Jurkat, Clone E6-1 (cell line): Measurements from ENCODE around the gene EGFR.
A peak's percentile ranks its signal among the peaks of the same experiment; 100 is the strongest.

ENCODE experiments used
- DNase-seq: peaks from one replicate; pipeline ENCODE4 v3.0.0-alpha.2; 2011; ENCODE audit warnings: low read depth, low spot score
- H3K4me3 ChIP-seq: 2 replicates; pipeline ENCODE4 v1.5.1; 2011; ENCODE audit warnings: mild to moderate bottlenecking, low read length, control low read depth, moderate library complexity

Gene EGFR

DNA sequence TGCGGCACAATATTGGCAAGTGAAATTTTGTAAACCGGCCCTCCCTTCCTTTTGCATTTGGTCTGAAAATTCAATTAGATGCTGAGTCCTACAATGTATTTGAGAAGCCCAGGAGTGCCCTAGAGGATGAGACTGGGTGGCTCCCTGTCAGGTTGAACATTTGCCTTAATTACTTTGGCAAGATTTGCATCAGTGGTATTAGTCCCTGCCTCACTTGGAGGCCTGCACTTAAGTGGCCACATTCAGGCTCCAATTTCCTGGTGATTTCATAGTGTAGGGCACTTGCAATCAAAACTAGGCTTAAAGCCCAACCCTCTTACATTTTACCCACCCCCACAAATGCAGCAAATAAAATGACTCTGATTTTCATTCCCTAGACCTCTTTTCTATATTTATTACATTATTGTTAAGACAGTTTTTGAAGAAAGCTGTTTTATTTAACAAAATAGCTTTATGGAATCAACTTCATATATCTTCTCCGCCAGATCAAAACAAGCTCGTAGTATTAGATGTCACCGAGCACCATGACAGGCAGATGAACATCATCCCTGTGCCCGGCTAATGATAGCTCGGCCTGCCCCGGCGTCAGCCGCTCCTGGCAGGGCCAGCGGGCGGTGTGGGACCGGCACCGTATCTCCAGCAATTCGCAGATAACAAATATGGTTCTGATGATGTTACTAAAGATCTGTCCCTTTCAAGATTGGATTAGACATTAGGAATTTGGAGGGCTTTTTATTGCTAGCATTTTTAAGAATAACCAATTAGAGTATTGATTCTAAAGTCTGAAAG lies 73.6 kb downstream of the EGFR start:
- no peak for DNase-seq
- H3K4me3 ChIP-seq, result no peak overlapping the region

DNA sequence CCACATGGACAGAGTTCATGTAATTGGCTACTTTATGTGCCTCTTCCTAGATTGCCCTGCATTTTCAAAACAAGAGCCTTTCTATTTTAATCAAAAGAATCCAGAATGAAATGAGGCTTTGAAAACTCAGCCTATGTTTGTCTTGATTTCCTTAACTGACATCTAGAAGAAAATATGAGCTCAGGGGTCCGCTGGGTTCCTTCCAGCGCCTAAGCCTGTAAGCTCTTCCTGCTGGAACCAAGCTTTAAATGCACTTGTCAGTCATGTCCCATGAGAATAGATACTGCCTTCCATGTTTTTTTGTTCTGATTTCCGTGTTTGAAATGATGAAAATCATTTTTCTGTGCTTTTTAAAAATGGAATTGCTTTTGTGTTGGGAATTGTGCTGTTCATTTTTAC lies 74.2 kb downstream of the EGFR start:
- no peak for DNase-seq

GRCh38 chr7:55093674-55094073 lies 74.9 kb downstream of the EGFR start:
- DNase-seq, result no peak
- H3K4me3 ChIP-seq, result no peak overlapping the region

More for the DNA sequence above, 74.2 kb downstream of the EGFR start:
- H3K4me3 ChIP-seq, result no peak overlapping the region

- no peak overlapping the region for H3K4me3 ChIP-seq
- no peak for DNase-seq
These were observed 75.4 kb downstream of the EGFR start for GRCh38 chr7:55094092-55094690.

- DNase-seq, result no peak
- H3K4me3 ChIP-seq, result no peak overlapping the region
These were observed 76.9 kb downstream of the EGFR start for GRCh38 chr7:55095672-55096071.

GRCh38 chr7:55096323-55096722 lies 77.5 kb downstream of the EGFR start:
- no peak overlapping the region for H3K4me3 ChIP-seq
- DNase-seq, result no peak

GRCh38 chr7:55097100-55097499 lies 78.3 kb downstream of the EGFR start:
- DNase-seq, result no peak
- H3K4me3 ChIP-seq, result no peak overlapping the region

DNA sequence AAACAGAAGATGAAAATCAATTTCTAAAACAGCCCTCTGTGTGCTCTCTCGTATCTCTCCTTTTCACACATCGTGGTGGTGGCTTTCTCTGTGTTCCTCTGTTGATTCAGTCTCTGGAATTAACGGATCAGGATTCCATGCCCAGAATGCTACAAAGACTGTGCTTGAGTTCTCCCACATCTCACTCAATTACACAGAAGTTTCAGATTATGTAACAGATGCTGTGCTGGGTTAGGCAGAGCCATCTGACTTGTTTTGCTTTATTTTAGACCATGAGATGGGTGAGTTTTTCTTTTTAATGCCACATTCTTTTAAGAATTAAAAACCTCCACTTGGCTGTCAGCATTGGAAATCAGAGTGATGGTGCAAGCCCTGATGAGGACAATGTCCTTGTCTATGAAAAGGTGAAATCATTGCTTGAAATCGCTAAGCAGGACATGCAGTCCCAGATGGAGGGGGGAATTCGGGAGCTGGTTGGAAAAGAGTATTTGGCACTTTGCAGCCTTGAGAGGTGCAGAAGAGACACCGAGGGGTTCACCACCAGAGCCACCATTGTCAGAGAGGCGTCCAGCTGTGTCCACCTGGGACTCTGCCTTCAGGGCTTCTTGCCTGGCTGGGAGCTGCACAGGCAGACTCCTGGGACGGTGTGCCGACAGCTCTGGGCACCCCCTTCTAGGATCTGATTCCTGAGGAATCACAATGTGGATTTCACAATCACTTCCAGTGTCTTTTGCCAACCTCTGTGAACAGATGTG lies 80.4 kb downstream of the EGFR start:
- DNase-seq, result no peak
- H3K4me3 ChIP-seq, result no peak overlapping the region

- no peak overlapping the region for H3K4me3 ChIP-seq
- DNase-seq, result no peak
These were observed 81.2 kb downstream of the EGFR start for GRCh38 chr7:55099821-55100543.

- no peak for DNase-seq
- H3K4me3 ChIP-seq, result no peak overlapping the region
These were observed 81.9 kb downstream of the EGFR start for GRCh38 chr7:55100544-55101327.

DNA sequence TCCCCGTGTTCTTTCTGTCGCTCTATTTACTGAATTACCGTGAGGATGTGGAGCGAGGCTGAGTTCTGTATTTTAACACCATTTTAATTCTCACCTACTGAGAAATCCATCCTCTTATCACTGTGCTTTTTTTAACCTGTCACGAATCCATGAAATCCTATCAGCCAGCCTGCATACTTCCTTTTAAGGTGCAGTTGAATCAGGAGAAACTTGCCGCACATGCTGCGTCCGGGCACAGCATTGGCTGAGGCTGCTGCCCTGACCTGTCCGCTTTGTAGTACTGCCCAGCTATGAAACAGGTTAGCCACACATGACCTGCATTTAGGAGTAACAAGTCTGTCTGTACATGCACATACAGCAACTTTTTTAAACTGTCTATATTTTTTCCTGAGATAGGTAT lies 82.5 kb downstream of the EGFR start:
- H3K4me3 ChIP-seq, result no peak overlapping the region
- DNase-seq, result no peak

- no peak overlapping the region for H3K4me3 ChIP-seq
- DNase-seq, result no peak
These were observed 85.3 kb downstream of the EGFR start for GRCh38 chr7:55104123-55104522.

DNA sequence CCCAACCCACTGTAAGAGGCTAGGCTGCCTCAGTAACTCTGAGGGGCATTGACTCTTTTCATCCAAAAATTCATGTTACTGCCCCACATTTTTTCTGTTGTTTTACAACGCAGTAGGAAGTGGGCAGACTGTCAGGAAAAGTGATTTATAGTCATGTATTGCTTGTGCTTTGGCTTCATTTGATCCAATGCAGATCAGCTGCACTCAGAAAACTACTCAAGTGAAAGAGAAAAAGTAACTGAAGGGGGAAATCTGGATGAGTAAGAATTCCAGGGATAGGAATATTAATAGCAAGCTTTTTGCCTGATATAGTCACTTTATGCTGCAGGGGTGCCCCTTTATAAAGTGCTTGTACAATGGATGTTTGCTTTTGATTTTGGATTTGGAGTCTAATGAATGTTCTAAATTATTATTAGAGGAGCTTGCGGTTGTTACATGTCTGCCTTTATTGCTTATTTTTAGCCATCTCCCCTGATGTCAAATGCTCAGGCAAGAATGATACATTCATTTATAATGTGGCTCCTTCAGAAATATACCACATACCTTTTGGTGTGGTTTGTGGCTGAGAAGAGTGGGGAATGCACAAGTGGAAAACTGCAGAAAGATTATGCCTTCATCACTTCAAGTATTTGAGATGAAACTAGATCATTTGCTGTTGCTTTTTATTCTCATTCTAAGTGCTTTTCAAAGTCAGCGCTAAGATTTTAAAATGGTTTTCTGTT lies 86.1 kb downstream of the EGFR start:
- DNase-seq, result peak; percentile 46
- H3K4me3 ChIP-seq, result no peak overlapping the region

- no peak for DNase-seq
- H3K4me3 ChIP-seq, result no peak overlapping the region
These were observed 87.1 kb downstream of the EGFR start for GRCh38 chr7:55105952-55106351.

DNA sequence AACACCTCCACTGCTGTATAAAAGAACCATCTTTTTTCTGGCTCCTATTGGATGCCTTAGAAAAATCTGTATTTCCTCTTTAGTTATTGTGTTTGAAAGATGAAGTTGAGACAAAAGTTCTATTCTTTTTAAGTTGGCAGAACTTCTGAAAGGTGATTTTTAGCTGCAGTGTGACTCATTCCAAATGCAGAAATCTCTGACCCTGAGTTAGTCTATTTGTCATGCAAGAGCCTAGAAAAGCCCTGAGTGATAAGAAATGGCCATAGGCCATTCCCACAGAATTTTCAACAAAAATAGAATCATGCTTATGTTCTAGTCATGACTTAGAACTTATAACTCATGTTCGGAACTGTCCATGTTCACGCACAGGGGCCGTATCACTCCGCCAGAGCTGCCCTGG lies 89.1 kb downstream of the EGFR start:
- DNase-seq, result no peak
- no peak overlapping the region for H3K4me3 ChIP-seq

GRCh38 chr7:55108401-55108800 lies 89.6 kb downstream of the EGFR start:
- no peak for DNase-seq
- H3K4me3 ChIP-seq, result no peak overlapping the region

GRCh38 chr7:55108818-55109217 lies 90.0 kb downstream of the EGFR start:
- no peak overlapping the region for H3K4me3 ChIP-seq
- DNase-seq, result no peak

DNA sequence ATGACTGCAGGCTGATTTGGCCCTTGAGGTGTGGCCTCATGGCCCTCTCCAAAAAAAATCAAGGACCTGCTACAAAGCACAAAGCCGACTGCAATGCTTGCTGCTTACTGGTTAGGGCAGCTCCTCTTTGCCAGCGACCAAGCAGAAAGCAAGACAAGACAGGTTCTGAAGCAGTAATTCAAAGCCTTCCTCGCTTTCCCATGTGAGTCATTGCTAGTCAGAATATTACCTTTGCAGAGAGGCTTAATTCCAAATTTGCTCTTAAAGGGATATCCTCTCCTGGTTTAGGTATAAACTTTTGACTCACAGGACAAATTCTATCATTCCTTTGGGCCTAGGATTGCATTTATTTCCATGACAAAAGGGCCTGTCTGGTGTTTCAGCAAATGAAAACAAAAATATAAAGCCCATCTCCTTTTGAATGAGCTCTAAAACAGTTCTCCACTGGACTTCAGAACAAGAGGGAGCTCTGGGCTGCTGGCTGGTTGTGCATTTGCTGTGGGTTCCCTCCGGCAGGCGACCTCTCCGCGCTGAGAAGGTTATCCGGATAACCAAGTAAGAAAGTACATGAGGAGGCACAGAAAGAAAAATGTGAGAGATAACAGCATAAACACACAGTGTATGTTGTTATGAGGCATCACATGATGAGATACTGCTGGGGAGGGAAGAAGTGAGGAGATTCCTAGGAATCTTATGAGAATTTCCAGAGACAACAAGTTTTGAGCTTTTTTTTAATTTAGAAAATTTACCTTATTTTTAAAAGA lies 90.8 kb downstream of the EGFR start:
- DNase-seq, result no peak

More for the DNA sequence above, 90.8 kb downstream of the EGFR start:
- no peak overlapping the region for H3K4me3 ChIP-seq
